Stimulated activated naive B cell treated with anti-CD40 and anti-IgM and Interleukin-4, amounts not matched to agents 10 μg/mL and 1 μg/mL and 100 μg/mL, for 72 hours (primary cell): Measurements from ENCODE around the gene ITGA3.

Experiments used
- ATAC-seq, 2 donors: fragments of 150-1000 bp; cut with Tn5 transposase; replicated peaks; 2 replicates each; pipeline ENCODE4 v1.10.0; 2021; ENCODE audit warnings: moderate library complexity in 1 of 2
- DNase-seq: peaks from one replicate; pipeline ENCODE4 v3.0.0; 2021
- H3K27ac Mint-ChIP-seq: one replicate; pipeline ENCODE4 v1.8.0; 2022; ENCODE audit warnings: mild to moderate bottlenecking, mixed read lengths
- H3K27me3 Mint-ChIP-seq, 2 donors: one replicate each; pipeline ENCODE4 v1.8.0; 2022; ENCODE audit warnings: mixed read lengths in 2 of 2
- H3K36me3 Mint-ChIP-seq, 2 donors: one replicate each; pipeline ENCODE4 v1.8.0; 2022; ENCODE audit warnings: mixed read lengths in 2 of 2, mild to moderate bottlenecking in 1 of 2
- H3K4me1 Mint-ChIP-seq, 2 donors: one replicate each; pipeline ENCODE4 v1.8.0; 2022; ENCODE audit warnings: mixed read lengths in 2 of 2, mild to moderate bottlenecking in 1 of 2
- H3K4me3 Mint-ChIP-seq, 2 donors: one replicate each; pipeline ENCODE4 v1.8.0; 2022; ENCODE audit warnings: mild to moderate bottlenecking in 2 of 2, mixed read lengths in 2 of 2, moderate library complexity in 1 of 2
- H3K9me3 Mint-ChIP-seq, 2 donors: one replicate each; pipeline ENCODE4 v1.8.0; 2022; ENCODE audit warnings: mixed read lengths in 2 of 2, mild to moderate bottlenecking in 1 of 2

The ITGA3 gene

DNA sequence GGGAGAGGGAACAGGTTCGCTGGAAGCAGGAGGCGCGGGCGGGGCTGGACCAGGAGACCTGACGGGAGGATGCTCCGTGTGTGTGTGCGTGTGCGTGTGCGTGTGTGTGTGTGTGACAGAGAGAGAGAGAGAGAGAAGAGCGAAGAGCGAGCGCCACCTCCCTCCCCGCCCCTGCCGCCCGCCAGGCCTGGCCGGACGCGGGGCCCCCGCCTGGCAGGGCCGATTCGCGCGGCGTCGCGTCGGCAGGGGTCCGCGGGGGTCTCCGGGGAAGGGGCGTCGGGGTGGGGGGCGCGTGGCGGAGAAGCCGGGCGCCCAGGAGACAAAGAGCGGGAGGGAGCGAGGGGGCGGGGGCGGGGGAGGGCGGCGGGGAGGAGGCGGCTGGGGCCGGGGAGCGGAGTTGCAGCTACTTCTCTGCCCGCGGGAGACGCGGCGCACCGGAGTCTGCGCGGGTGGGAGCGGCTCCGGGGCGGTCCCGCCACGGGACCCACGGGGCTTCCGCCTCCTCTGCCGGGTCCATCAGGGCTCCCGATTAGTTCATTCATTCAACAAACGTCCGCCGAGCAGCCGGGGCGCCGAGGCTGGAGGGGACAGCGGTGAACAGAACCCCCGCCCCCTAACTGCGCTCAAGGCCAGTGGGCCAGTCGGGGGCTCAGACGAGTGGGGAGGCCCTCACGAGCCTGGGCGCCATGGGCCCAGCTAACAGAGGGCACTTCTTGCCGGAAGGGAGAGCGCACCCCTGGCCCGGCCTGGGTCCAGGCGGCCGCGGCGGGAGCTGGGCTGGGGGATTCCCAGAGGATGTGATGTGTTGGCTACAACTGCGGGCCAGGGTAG lies 74.0 kb downstream of the ITGA3 start, which contains the start of gene SAMD14:
SAMD14 (minus strand) TSS at position 433 of the 831 bp plus-strand sequence. CDS start 5,201 bp downstream, outside the sequence.
- peaks cover 13 to 34% of the 10 kb centered on the region in 2 donors for H3K36me3 Mint-ChIP-seq
- peaks cover 0 to 2% of the 10 kb centered on the region in 2 donors for H3K9me3 Mint-ChIP-seq
- peak within 1 kb of the TSS; percentile 83 to 87 for H3K4me3 Mint-ChIP-seq
- DNase-seq (peak; percentile 30), ATAC-seq (peak; percentile 61 to 66)
- peaks cover 6 to 15% of the 10 kb centered on the region in 2 donors for H3K27me3 Mint-ChIP-seq
- H3K4me1 Mint-ChIP-seq: peaks cover 43 to 59% of the 10 kb centered on the region in 2 donors
- peak within 1 kb of the TSS; percentile 87 for H3K27ac Mint-ChIP-seq

- Mint-ChIP-seq H3K27me3 (peaks cover 6 to 15% of the 10 kb centered on the region in 2 donors), H3K36me3 (peaks cover 17 to 38% of the 10 kb centered on the region in 2 donors), H3K27ac (peak overlapping the region; percentile 87), H3K4me3 (peak overlapping the region; percentile 82 to 87), H3K4me1 (peaks cover 43 to 64% of the 10 kb centered on the region in 2 donors), H3K9me3 (peaks cover 0 to 2% of the 10 kb centered on the region in 2 donors)
- DNase-seq (no peak), ATAC-seq (peak; percentile 17 to 18)
Measured at GRCh38 chr17:50130559-50131305, 74.8 kb downstream of the ITGA3 start.

DNA sequence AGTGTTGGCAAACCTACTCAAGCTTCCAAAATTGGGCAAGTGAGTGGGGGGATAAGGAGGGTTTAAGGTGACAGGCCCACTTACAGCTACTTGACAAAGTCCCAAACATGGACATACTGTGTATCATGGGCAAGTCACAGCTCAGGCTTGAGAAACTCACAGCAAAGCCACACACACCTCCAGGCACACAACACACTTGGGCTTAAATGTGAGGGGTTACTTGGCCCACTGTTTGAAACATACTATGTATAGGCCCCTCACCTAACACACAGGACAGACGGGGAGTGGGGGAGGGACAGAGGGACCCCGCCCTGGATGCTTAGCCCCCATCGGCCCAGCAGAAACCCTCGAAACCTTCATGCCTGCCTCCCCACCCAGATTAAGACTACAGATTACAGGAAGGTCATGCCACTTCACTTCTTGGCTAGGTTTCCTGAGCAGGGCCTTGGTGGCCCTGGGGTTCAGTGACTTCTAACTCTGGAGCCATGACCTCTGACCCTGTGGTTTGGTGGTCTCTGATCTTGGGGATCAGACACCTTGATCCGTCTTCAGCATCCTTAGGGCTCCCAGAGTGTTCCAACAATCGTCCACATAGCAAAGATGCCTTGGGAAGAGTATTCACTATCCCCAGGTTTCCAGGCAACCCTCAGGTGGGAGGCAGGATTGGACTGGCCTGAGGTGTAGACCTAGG lies 76.3 kb downstream of the ITGA3 start:
- Mint-ChIP-seq H3K27ac (peak overlapping the region; percentile 53), H3K4me3 (peak overlapping the region; percentile 21 to 60), H3K4me1 (peaks cover 50 to 78% of the 10 kb centered on the region in 2 donors), H3K27me3 (peaks cover 6 to 15% of the 10 kb centered on the region in 2 donors), H3K9me3 (peaks cover 0 to 2% of the 10 kb centered on the region in 2 donors), H3K36me3 (peaks cover 31 to 53% of the 10 kb centered on the region in 2 donors)
- DNase-seq: no peak
- no peak for ATAC-seq

- H3K9me3 Mint-ChIP-seq: peaks cover 0 to 2% of the 10 kb centered on the region in 2 donors
- peaks cover 50 to 79% of the 10 kb centered on the region in 2 donors for H3K4me1 Mint-ChIP-seq
- H3K27me3 Mint-ChIP-seq: peaks cover 6 to 9% of the 10 kb centered on the region in 2 donors
- peak overlapping the region; percentile 53 for H3K27ac Mint-ChIP-seq
- H3K36me3 Mint-ChIP-seq: peaks cover 39 to 63% of the 10 kb centered on the region in 2 donors
- ATAC-seq (no peak), DNase-seq (no peak)
- no peak overlapping the region for H3K4me3 Mint-ChIP-seq
Measured at GRCh38 chr17:50133028-50133768, 77.3 kb downstream of the ITGA3 start.

DNA sequence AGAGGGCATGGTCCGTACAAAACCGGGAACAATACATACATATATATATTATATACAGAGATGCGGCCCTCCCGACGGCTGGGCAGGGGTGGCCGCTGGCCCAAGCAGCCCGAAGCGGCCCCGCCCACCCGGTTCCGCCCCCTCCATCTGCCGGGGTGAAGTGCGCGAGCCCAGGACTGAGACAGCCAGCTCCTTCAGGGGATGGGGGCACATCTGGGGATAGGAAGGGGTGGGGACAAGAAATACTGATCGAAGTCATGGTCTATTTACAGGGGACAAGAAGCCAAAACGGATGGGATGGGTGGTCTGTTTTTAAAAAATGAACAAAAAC lies 77.8 kb downstream of the ITGA3 start:
- no peak overlapping the region for H3K4me3 Mint-ChIP-seq
- H3K36me3 Mint-ChIP-seq: peaks cover 42 to 68% of the 10 kb centered on the region in 2 donors
- ATAC-seq: no peak
- H3K9me3 Mint-ChIP-seq: no peaks in the 10 kb centered on the region
- H3K27ac Mint-ChIP-seq: peak overlapping the region; percentile 56
- DNase-seq: no peak
- H3K27me3 Mint-ChIP-seq: peaks cover 2 to 4% of the 10 kb centered on the region in 2 donors
- peaks cover 45 to 73% of the 10 kb centered on the region in 2 donors for H3K4me1 Mint-ChIP-seq

GRCh38 chr17:50134206-50135110 lies 78.5 kb downstream of the ITGA3 start:
- Mint-ChIP-seq H3K36me3 (peaks cover 47 to 75% of the 10 kb centered on the region in 2 donors), H3K27me3 (no peaks in the 10 kb centered on the region), H3K4me3 (no peak overlapping the region), H3K27ac (peak overlapping the region; percentile 56), H3K9me3 (no peaks in the 10 kb centered on the region), H3K4me1 (peaks cover 46 to 69% of the 10 kb centered on the region in 2 donors)
- ATAC-seq (no peak), DNase-seq (no peak)

DNA sequence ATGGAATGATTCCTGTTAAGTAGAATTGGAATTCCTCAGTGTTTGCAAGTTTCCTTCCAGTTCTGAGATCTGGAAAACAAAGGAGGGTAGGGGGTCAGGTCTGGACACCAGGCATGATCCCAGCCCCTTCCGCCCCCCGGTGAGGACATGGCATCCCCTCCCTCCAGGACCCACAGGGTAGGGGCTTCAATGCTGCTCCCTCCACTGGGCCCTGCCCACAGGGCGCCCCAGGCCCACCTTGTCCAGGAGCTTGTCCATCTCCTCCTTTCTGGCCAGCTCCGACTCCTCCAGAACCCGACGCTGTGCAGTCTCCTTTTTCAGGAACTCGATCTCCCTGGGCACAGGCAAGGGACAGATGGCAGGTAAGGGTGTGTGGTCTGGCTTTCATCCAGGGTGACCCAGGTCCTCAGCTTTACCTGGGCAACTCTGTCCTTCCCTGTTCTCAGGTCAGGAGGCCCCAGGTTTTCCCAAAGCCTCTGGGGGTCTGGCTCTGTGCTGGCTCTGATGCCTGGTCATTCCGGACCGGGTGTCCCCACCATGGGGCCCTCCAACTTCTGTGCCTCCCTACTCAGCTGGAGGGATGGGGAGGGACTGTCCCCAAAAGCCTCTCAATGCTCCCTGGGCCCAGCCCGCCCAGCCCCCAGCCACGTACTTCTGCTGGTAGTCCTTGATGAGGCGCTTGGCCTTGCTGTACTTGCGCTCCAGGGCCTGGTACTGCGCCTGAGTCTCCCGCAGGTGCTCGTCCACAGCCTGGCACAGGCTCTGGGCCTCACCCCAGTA lies 79.6 kb downstream of the ITGA3 start:
- Mint-ChIP-seq H3K4me3 (no peak overlapping the region), H3K36me3 (peaks cover 57 to 85% of the 10 kb centered on the region in 2 donors), H3K27me3 (no peaks in the 10 kb centered on the region), H3K9me3 (no peaks in the 10 kb centered on the region), H3K4me1 (peaks cover 51 to 75% of the 10 kb centered on the region in 2 donors), H3K27ac (peak overlapping the region; percentile 62)
- no peak for ATAC-seq
- no peak for DNase-seq

- ATAC-seq (no peak), DNase-seq (no peak)
- Mint-ChIP-seq H3K27me3 (no peaks in the 10 kb centered on the region), H3K36me3 (peaks cover 61 to 85% of the 10 kb centered on the region in 2 donors), H3K4me1 (peaks cover 49 to 75% of the 10 kb centered on the region in 2 donors), H3K4me3 (no peak overlapping the region), H3K27ac (peak overlapping the region; percentile 76), H3K9me3 (no peaks in the 10 kb centered on the region)
Measured at GRCh38 chr17:50136096-50136687, 80.3 kb downstream of the ITGA3 start.

DNA sequence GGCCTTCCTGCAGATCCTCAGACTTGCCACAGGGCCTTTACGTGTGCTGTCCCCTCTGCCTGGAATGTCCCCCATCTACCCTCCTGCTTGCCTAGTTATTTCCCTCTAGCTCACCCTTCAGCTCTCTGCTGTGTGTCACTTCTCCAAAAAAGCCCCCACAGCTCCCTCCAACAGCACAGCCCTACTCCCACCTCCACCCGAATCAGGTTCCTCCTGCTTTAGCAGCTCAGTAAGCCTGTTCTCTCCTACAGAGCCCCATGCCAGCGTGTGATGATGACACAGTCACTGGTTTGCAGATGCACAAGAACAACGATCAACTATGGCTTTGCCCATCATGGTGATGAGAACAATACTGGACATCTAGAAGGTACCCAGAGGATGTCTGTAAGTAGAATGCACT lies 81.1 kb downstream of the ITGA3 start:
- DNase-seq: no peak
- Mint-ChIP-seq H3K27me3 (no peaks in the 10 kb centered on the region), H3K4me1 (peaks cover 49 to 75% of the 10 kb centered on the region in 2 donors), H3K9me3 (no peaks in the 10 kb centered on the region), H3K36me3 (peaks cover 69 to 85% of the 10 kb centered on the region in 2 donors), H3K4me3 (no peak overlapping the region), H3K27ac (peak overlapping the region; percentile 76)
- no peak for ATAC-seq

GRCh38 chr17:50139185-50139783 lies 83.4 kb downstream of the ITGA3 start:
- H3K9me3 Mint-ChIP-seq: no peaks in the 10 kb centered on the region
- H3K27ac Mint-ChIP-seq: peak overlapping the region; percentile 76
- no peak for ATAC-seq
- H3K4me1 Mint-ChIP-seq: peaks cover 58 to 79% of the 10 kb centered on the region in 2 donors
- H3K4me3 Mint-ChIP-seq: no peak overlapping the region
- H3K36me3 Mint-ChIP-seq: peaks cover 77 to 89% of the 10 kb centered on the region in 2 donors
- no peak for DNase-seq
- no peaks in the 10 kb centered on the region for H3K27me3 Mint-ChIP-seq
